ENCODE measurements around the gene C1orf122.

DNA sequence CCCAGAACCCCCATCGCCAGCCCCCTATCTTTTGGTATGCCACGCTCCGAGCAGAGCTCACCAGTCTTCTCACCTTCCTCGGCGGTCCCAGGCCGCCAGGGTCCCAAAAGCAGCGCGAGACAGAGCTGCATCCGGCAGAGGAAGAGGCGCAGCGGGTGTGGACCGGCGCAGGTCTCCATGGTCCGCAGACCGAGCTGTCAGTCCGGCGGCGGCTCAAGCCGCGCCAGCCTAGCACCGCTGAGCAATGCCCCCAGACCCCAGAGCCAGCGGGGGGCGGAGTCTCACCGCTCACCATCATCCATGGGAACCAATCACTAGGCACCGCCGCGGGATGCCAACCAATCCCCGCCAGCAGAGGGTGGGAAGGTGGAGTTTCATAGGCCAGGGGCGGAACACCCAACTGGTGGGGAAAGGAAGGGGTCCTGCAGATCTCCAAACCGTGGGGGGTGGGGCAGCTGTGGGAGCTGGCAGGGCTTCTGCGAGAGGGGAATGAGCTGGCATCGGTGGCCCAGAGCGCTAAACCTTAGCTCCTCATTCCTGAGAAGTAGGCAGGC lies 42.6 kb upstream of the C1orf122 start, which contains the start of gene EPHA10:
- TF ChIP-seq, protein P1, sequence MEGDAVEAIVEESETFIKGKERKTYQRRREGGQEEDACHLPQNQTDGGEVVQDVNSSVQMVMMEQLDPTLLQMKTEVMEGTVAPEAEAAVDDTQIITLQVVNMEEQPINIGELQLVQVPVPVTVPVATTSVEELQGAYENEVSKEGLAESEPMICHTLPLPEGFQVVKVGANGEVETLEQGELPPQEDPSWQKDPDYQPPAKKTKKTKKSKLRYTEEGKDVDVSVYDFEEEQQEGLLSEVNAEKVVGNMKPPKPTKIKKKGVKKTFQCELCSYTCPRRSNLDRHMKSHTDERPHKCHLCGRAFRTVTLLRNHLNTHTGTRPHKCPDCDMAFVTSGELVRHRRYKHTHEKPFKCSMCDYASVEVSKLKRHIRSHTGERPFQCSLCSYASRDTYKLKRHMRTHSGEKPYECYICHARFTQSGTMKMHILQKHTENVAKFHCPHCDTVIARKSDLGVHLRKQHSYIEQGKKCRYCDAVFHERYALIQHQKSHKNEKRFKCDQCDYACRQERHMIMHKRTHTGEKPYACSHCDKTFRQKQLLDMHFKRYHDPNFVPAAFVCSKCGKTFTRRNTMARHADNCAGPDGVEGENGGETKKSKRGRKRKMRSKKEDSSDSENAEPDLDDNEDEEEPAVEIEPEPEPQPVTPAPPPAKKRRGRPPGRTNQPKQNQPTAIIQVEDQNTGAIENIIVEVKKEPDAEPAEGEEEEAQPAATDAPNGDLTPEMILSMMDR (IDR thresholded peaks at IDR 0.05; ENCODE audit: insufficient read depth, low read length, poor library complexity, severe bottlenecking) = no peak
- TF ChIP-seq EZH2phosphoT487 (conservative IDR thresholded peaks at IDR 0.05; ENCODE audit: low read length) = no peak

All from SU-DHL-6 (cell line).